Measurements from ENCODE around the gene FBXO21.

The FBXO21 gene

GRCh38 chr12:117130801-117131200 lies 59.5 kb downstream of the FBXO21 start:
- no peak overlapping the region for H3K27ac ChIP-seq
- no peak for TF ChIP-seq ZFX (IDR thresholded peaks at IDR 0.05; ENCODE audit: borderline replicate concordance)
- TF ChIP-seq, protein P1, sequence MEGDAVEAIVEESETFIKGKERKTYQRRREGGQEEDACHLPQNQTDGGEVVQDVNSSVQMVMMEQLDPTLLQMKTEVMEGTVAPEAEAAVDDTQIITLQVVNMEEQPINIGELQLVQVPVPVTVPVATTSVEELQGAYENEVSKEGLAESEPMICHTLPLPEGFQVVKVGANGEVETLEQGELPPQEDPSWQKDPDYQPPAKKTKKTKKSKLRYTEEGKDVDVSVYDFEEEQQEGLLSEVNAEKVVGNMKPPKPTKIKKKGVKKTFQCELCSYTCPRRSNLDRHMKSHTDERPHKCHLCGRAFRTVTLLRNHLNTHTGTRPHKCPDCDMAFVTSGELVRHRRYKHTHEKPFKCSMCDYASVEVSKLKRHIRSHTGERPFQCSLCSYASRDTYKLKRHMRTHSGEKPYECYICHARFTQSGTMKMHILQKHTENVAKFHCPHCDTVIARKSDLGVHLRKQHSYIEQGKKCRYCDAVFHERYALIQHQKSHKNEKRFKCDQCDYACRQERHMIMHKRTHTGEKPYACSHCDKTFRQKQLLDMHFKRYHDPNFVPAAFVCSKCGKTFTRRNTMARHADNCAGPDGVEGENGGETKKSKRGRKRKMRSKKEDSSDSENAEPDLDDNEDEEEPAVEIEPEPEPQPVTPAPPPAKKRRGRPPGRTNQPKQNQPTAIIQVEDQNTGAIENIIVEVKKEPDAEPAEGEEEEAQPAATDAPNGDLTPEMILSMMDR (IDR thresholded peaks at IDR 0.05) = no peak

DNA sequence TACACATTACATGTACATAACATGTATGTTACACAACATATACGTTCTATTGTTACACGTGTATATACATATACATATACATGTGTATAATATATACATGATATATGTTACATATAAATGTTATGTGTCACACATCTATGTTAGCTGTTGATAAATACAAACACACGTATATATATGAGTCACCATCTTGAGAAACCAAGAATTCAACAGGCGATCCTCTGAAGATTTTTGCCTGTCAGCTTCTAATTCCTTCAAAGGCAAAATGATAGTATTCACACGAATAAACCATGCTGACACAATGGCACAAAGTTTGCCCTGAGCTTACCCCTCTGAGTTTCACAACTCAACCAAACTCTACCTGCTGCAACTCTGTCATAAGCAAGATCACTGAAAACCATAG lies 60.9 kb downstream of the FBXO21 start:
- no peak for TF ChIP-seq ZFX (IDR thresholded peaks at IDR 0.05; ENCODE audit: borderline replicate concordance)
- TF ChIP-seq, protein P1 (IDR thresholded peaks at IDR 0.05) = no peak
- H3K27ac ChIP-seq = no peak overlapping the region

DNA sequence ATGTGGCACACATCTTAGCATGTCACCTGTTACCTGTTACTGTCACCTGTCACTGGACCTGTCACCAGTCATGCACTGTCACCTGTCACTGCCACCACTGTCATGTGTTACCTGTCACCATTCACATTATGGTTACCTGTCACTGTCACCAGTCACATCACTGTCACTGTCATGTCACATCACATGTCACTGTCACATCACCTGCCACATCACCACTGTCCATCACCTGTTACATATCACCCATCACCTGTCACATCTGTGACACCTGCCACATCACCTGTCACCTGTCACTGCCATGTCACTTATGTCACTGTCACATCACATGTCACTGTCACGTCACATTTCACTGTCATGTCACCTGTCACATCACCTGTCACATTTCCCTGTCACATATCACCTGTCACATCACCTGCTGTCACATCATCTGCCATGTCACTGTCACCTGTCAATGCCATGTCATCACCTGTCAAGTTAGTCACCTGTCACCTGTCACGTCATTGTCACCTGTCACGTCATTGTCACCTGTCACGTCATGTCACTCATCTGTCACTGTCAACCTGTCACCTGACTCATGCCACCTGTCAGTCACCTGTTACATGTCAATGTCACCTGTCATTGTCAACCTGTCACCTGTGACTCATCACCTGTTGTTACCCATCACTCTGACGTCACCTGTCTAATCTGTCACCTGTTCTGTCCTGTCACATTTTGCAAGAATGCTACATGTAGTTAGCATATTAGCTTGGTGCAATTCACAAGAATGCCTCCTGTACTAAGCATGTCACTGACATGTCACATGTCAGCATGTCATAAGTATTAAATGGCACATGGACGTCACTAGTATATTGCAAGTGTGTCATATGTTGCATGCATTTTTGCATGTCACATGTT lies 62.1 kb downstream of the FBXO21 start:
- no peak for TF ChIP-seq ZFX (IDR thresholded peaks at IDR 0.05; ENCODE audit: borderline replicate concordance)
- TF ChIP-seq, protein P1 (IDR thresholded peaks at IDR 0.05) = no peak
- H3K27ac ChIP-seq = no peak overlapping the region

GRCh38 chr12:117126335-117126734 lies 63.9 kb downstream of the FBXO21 start:
- no peak overlapping the region for H3K27ac ChIP-seq
- TF ChIP-seq, protein P1 (IDR thresholded peaks at IDR 0.05) = no peak
- no peak for TF ChIP-seq ZFX (IDR thresholded peaks at IDR 0.05; ENCODE audit: borderline replicate concordance)

- no peak overlapping the region for H3K27ac ChIP-seq
- TF ChIP-seq ZFX (IDR thresholded peaks at IDR 0.05; ENCODE audit: borderline replicate concordance) = no peak
- TF ChIP-seq, protein P1 (IDR thresholded peaks at IDR 0.05) = no peak
Measured at GRCh38 chr12:117125767-117126166, 64.5 kb downstream of the FBXO21 start.

DNA sequence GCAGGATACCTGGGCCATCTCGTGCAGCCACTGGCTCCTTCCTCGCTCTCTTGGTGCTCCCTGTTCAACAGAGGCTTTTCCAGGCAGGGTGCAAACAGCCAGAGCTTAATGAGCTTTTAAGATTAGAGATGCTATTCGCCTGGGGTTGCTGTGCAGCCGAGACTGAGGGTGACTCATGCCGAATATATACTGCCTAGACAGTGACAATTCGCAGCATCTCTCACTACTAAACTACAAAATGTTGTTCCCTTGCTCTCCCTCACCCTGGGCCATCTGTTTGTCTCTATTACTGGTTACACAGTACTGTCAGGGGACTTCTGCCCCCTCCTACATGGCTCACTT lies 65.0 kb downstream of the FBXO21 start:
- TF ChIP-seq, protein P1 (IDR thresholded peaks at IDR 0.05) = no peak
- no peak for TF ChIP-seq ZFX (IDR thresholded peaks at IDR 0.05; ENCODE audit: borderline replicate concordance)
- no peak overlapping the region for H3K27ac ChIP-seq

All from 22Rv1 (cell line).